GM12878 (cell line): Measurements from ENCODE around the gene NLGN1. TPM values are rescaled to one million over a fixed set of nuclear protein-coding genes. Genes with fewer than 3 reads are reported as not detected.

Source experiments
- ATAC-seq: fragments of 200-7000 bp; cut with Tn5 transposase; 3 replicates; pipeline ENCODE4 v1.9.1; 2020; ENCODE audit warnings: mild to moderate bottlenecking, moderate library complexity
- BruUV-seq: library from RNA; stranded (reverse); fragments of 400-500 nt; replicated peaks from 2 replicates; lab custom pipeline; 2021; lab: Mats Ljungman, UMichigan
- CTCF ChIA-PET: fragments of 300-600 bp; sonication (Branson Sonifier 250); formaldehyde crosslinking; extraction: SDS; loops from one replicate; lab custom pipeline; 2021; ENCODE audit warnings: inconsistent platforms; lab: Yijun Ruan, JAX
- POLR2A ChIA-PET: fragments of 350-600 bp; formaldehyde crosslinking; extraction: SDS; loops from one replicate; lab custom pipeline; 2021; ENCODE audit warnings: inconsistent platforms; lab: Charles Lee
- RAD21 ChIA-PET: fragments of 300-600 bp; sonication (Branson Sonifier 250); formaldehyde crosslinking; loops from one replicate; lab custom pipeline; 2023; ENCODE audit warnings: antibody characterized with exemption; ENCODE audit not compliant: unreplicated experiment; lab: Charles Lee
- SMC1A ChIA-PET: fragments of 300-600 bp; sonication (Branson Sonifier 250); formaldehyde crosslinking; loops from one replicate; lab custom pipeline; 2023; ENCODE audit not compliant: unreplicated experiment, uncharacterized antibody; lab: Charles Lee
- DNase-seq: peaks from one replicate; pipeline ENCODE4 v3.0.0-alpha.2; 2011; ENCODE audit warnings: low read depth, low spot score
- FAIRE-seq: peaks from 3 replicates; lab custom pipeline; 2011; peaks lifted over from hg19 to GRCh38; lab: Jason Lieb, UNC
- H2AFZ ChIP-seq: 2 replicates; pipeline ENCODE4 v1.6.0; 2011; ENCODE audit warnings: low read depth, low read length, control low read depth; ENCODE audit not compliant: control insufficient read depth
- H3K27ac ChIP-seq: 2 replicates; pipeline ENCODE4 v1.5.1; 2011; ENCODE audit warnings: control low read depth; ENCODE audit not compliant: control insufficient read depth, insufficient read depth
- H3K27me3 ChIP-seq, 2 experiments: replicated peaks in 1 of 2; 2 replicates each; pipeline versions ENCODE4 v1.6.0 to v1.6.1; 2011; ENCODE audit warnings: low read length in 1 of 2; ENCODE audit not compliant: control insufficient read depth in 2 of 2, insufficient read depth in 2 of 2
- H3K36me3 ChIP-seq, 2 experiments: 2 replicates each; pipeline ENCODE4 v1.5.1; 2011; ENCODE audit warnings: low read length in 1 of 2; ENCODE audit not compliant: control insufficient read depth in 2 of 2, insufficient read depth in 2 of 2
- H3K4me1 ChIP-seq: 2 replicates; pipeline ENCODE4 v1.6.1; 2011; ENCODE audit warnings: mild to moderate bottlenecking, low read length, moderate library complexity, mixed read lengths; ENCODE audit not compliant: control insufficient read depth, insufficient read depth
- H3K4me2 ChIP-seq: 2 replicates; pipeline ENCODE4 v1.6.0; 2011; ENCODE audit warnings: control low read depth; ENCODE audit not compliant: control insufficient read depth, insufficient read depth
- H3K4me3 ChIP-seq: fragments of 200-600 bp; sonication (generic); 2 replicates; pipeline ENCODE4 v1.5.1; 2016
- H3K79me2 ChIP-seq: 2 replicates; pipeline ENCODE4 v1.6.0; 2011; ENCODE audit warnings: low read length; ENCODE audit not compliant: control insufficient read depth, insufficient read depth
- H3K9ac ChIP-seq: 2 replicates; pipeline ENCODE4 v1.8.0; 2011; ENCODE audit warnings: low read length, control low read depth, mixed read lengths; ENCODE audit not compliant: control insufficient read depth, insufficient read depth
- H3K9me3 ChIP-seq: replicated peaks from 3 replicates; pipeline ENCODE4 v1.5.1; 2011; ENCODE audit warnings: mild to moderate bottlenecking, low read length; ENCODE audit not compliant: control insufficient read depth, insufficient read depth
- H4K20me1 ChIP-seq: 2 replicates; pipeline ENCODE4 v1.6.0; 2011; ENCODE audit not compliant: control insufficient read depth, insufficient read depth
- CUX1 ChIP-seq: IDR thresholded peaks from 2 replicates; pipeline ENCODE4 v1.6.1; 2012; ENCODE audit warnings: improper control_type of control experiment, low read depth, low read length; ENCODE audit not compliant: insufficient replicate concordance
- NR2F1 ChIP-seq: fragments of 450-650 bp; conservative IDR thresholded peaks from 2 replicates; pipeline ENCODE4 v1.6.1; 2017; ENCODE audit warnings: mild to moderate bottlenecking
- PML ChIP-seq: IDR thresholded peaks from 2 replicates; pipeline ENCODE4 v1.6.1; 2012; ENCODE audit warnings: low read length, inconsistent platforms
- POU2F2 ChIP-seq: IDR thresholded peaks from 3 replicates; pipeline ENCODE4 v1.6.1; 2011; ENCODE audit warnings: low read depth, mild to moderate bottlenecking, low read length, borderline replicate concordance
- RFX5 ChIP-seq: IDR thresholded peaks from 2 replicates; pipeline ENCODE4 v1.6.1; 2011; ENCODE audit warnings: low read depth, low read length, improper control_type of control experiment
- SIN3A ChIP-seq: IDR thresholded peaks from 2 replicates; pipeline ENCODE4 v1.6.1; 2012; ENCODE audit warnings: low read depth, low read length, improper control_type of control experiment
- SMARCA5 ChIP-seq: fragments of 450-650 bp; IDR thresholded peaks from 2 replicates; pipeline ENCODE4 v1.6.1; 2017; ENCODE audit warnings: mild to moderate bottlenecking
- TCF7 ChIP-seq: IDR thresholded peaks from 2 replicates; pipeline ENCODE4 v1.6.1; 2014; ENCODE audit warnings: antibody characterized with exemption, borderline replicate concordance
- USF2 ChIP-seq: IDR thresholded peaks from 2 replicates; pipeline ENCODE4 v1.6.1; 2011; ENCODE audit warnings: low read depth, low read length, improper control_type of control experiment, borderline replicate concordance
- WGBS: methylation state at CpG from one replicate; pipeline ENCODE4 v1.1.6; 2016; ENCODE audit warnings: low lambda C conversion rate; ENCODE audit not compliant: insufficient replicate concordance, insufficient coverage; ENCODE audit errors: missing lambda C conversion rate; 5-methylcytosine and 5-hydroxymethylcytosine counted together
- in situ Hi-C: fragments of 300-500 bp; cut with MboI; formaldehyde crosslinking; loops from 9 replicates; pipeline ENCODE4 v1.14.3; 2018; ENCODE audit warnings: mixed read lengths
- intact Hi-C: fragments of 100-400 bp; cut with micrococcal nuclease; formaldehyde crosslinking; loops from one replicate; pipeline ENCODE4 v1.14.2; 2022; ENCODE audit not compliant: unreplicated experiment
- polyA plus RNA-seq, 11 experiments: library from polyadenylated mRNA; depleted of rRNA in 4 of 11; unstranded in 6 of 11; stranded (reverse) in 5 of 11; fragments of >200 nt; fragmentation: Nextera tagmentation in 4 of 11; fragmentation: Illumina TruSeq in 1 of 11; extraction: Ambion mirVana in 4 of 11; extraction: Trizol in 1 of 11; gene quantifications; 1 replicate in 1 of 11; 2 replicates in 10 of 11; pipeline versions ENCODE4 v1.2.1 to v1.2.3, GENCODE V29; 2011 to 2016; ENCODE audit warnings: inconsistent platforms in 2 of 11, missing spikeins in 2 of 11, low read depth in 1 of 11
- total RNA-seq, 4 experiments: library from RNA; depleted of rRNA in 3 of 4; stranded (reverse); fragments of >200 nt in 3 of 4; fragmentation: Illumina TruSeq in 1 of 4; extraction: Trizol in 1 of 4; gene quantifications; 2 replicates each; pipeline versions ENCODE4 v1.2.1 to v1.2.3, GENCODE V29; 2013 to 2021

Gene NLGN1
- total and polyA plus RNA-seq, 10 of the 15 experiments (the other 5 are each of a cell fraction or from before 2014, with no cell fraction given): not detected

GRCh38 chr3:174223042-174223441 is 825.5 kb downstream of the NLGN1 start:
- Histone ChIP-seq H3K9me3 (no peaks in the 10 kb centered on the region), H2AFZ (no peak overlapping the region), H3K4me3 (no peak overlapping the region), H3K9ac (no peak overlapping the region), H3K4me1 (no peaks in the 10 kb centered on the region), H3K79me2 (no peaks in the 10 kb centered on the region), H3K27ac (no peak overlapping the region), H3K36me3 (no peaks in the 10 kb centered on the region), H3K4me2 (no peak overlapping the region), H4K20me1 (no peaks in the 10 kb centered on the region), H3K27me3 (no peaks in the 10 kb centered on the region)
- in situ Hi-C loops (no loop called here), intact Hi-C loops (no loop called here)
- no peak for FAIRE-seq
- CTCF ChIA-PET: no interaction called here
- RAD21 ChIA-PET: no interaction called here
- ATAC-seq: no peak
- TF ChIP-seq POU2F2 (no peak), NR2F1 (no peak)
- 10% methylated on average over 6 of the region's 6 CpGs for WGBS
- DNase-seq: no peak
- BruUV-seq: no TSS peak
- POLR2A ChIA-PET: no interaction called here
- SMC1A ChIA-PET: interaction anchor here (1.6 kb wide), 1 partner anchor 15 kb away, joined by 3 read pairs; no protein-coding TSS in a partner anchor

GRCh38 chr3:174223626-174224025 is 826.1 kb downstream of the NLGN1 start:
- 29% methylated on average over 1 of the region's 1 CpG for WGBS
- DNase-seq (no peak), ATAC-seq (no peak), FAIRE-seq (no peak)
- BruUV-seq: no TSS peak
- in situ Hi-C loops (no loop called here), intact Hi-C loops (no loop called here)
- SMC1A ChIA-PET: interaction anchor here (1.6 kb wide), 1 partner anchor 16 kb away, joined by 3 read pairs; no protein-coding TSS in a partner anchor
- Histone ChIP-seq H3K27me3 (no peaks in the 10 kb centered on the region), H3K79me2 (no peaks in the 10 kb centered on the region), H3K27ac (no peak overlapping the region), H2AFZ (no peak overlapping the region), H4K20me1 (no peaks in the 10 kb centered on the region), H3K36me3 (no peaks in the 10 kb centered on the region), H3K4me1 (no peaks in the 10 kb centered on the region), H3K4me2 (no peak overlapping the region), H3K9me3 (no peaks in the 10 kb centered on the region), H3K4me3 (no peak overlapping the region), H3K9ac (no peak overlapping the region)
- POLR2A ChIA-PET: no interaction called here
- CTCF ChIA-PET: no interaction called here
- RAD21 ChIA-PET: no interaction called here
- TF ChIP-seq CUX1: no peak
- no peak for TF ChIP-seq USF2
- TF ChIP-seq SIN3A: no peak
- TF ChIP-seq PML: no peak
- TF ChIP-seq SMARCA5: no peak
- TF ChIP-seq TCF7: no peak
- no peak for TF ChIP-seq RFX5
